OCI-M2 (cell line): ENCODE data around the gene TSPAN18.

Experiments
- DNase-seq: peaks from one replicate; lab custom pipeline; 2025; ENCODE audit not compliant: unreplicated experiment; lab: John Stamatoyannopoulos, UW

Gene TSPAN18

GRCh38 chr11:44938066-44938691 is 211.4 kb downstream of the TSPAN18 start:
- DNase-seq, result no peak

GRCh38 chr11:44939673-44940395 is 213.1 kb downstream of the TSPAN18 start:
- DNase-seq, result no peak

GRCh38 chr11:44940404-44940803 is 213.6 kb downstream of the TSPAN18 start:
- DNase-seq, result no peak

GRCh38 chr11:44940835-44941234 is 214.1 kb downstream of the TSPAN18 start:
- DNase-seq, result no peak

- DNase-seq, result no peak
Measured at GRCh38 chr11:44941259-44942021, 214.7 kb downstream of the TSPAN18 start.

- no peak for DNase-seq
Measured at GRCh38 chr11:44942029-44942955, 215.5 kb downstream of the TSPAN18 start.

- no peak for DNase-seq
Measured at GRCh38 chr11:44943118-44943517, 216.4 kb downstream of the TSPAN18 start.

GRCh38 chr11:44943696-44944095 is 216.9 kb downstream of the TSPAN18 start:
- no peak for DNase-seq

- DNase-seq, result no peak
Measured at GRCh38 chr11:44944181-44944852, 217.6 kb downstream of the TSPAN18 start.

GRCh38 chr11:44944853-44945235 is 218.1 kb downstream of the TSPAN18 start:
- DNase-seq, result no peak

- no peak for DNase-seq
Measured at GRCh38 chr11:44945666-44946065, 218.9 kb downstream of the TSPAN18 start.

- no peak for DNase-seq
Measured at GRCh38 chr11:44946263-44946662, 219.5 kb downstream of the TSPAN18 start.

GRCh38 chr11:44947114-44947513 is 220.4 kb downstream of the TSPAN18 start:
- no peak for DNase-seq

- DNase-seq, result no peak
Measured at GRCh38 chr11:44948155-44948554, 221.4 kb downstream of the TSPAN18 start.

GRCh38 chr11:44949160-44950030 is 222.6 kb downstream of the TSPAN18 start:
- DNase-seq, result no peak

GRCh38 chr11:44950031-44950624 is 223.4 kb downstream of the TSPAN18 start:
- DNase-seq, result no peak

- no peak for DNase-seq
Measured at GRCh38 chr11:44950625-44951476, 224.1 kb downstream of the TSPAN18 start, which contains the start of gene TP53I11. TP53I11 (minus strand) TSS chr11:44950883; CDS start chr11:44938335, 12,548 bp downstream.

- DNase-seq, result no peak
Measured at GRCh38 chr11:44952082-44952481, 225.3 kb downstream of the TSPAN18 start.
